IMR-90 (cell line): ENCODE measurements around the gene TMEM107. TPM values are rescaled to one million over a fixed set of nuclear protein-coding genes. Genes with fewer than 3 reads are reported as not detected.

ENCODE experiments used
- ATAC-seq: fragments of 200-7000 bp; cut with Tn5 transposase; 2 replicates; pipeline ENCODE4 v1.9.1; 2020; ENCODE audit warnings: low read depth, mild to moderate bottlenecking, moderate library complexity
- BruUV-seq: library from RNA; stranded (reverse); fragments of 400-500 nt; replicated peaks from 2 replicates; lab custom pipeline; 2021; lab: Mats Ljungman, UMichigan
- CTCF ChIA-PET: fragments of 300-600 bp; formaldehyde crosslinking; extraction: SDS; loops from one replicate; lab custom pipeline; 2021; ENCODE audit warnings: antibody characterized with exemption; lab: Yijun Ruan, JAX
- POLR2A ChIA-PET: fragments of 300-600 bp; sonication (Branson Sonifier 250); formaldehyde crosslinking; loops from one replicate; lab custom pipeline; 2022; ENCODE audit warnings: antibody characterized with exemption; ENCODE audit not compliant: unreplicated experiment; lab: Charles Lee
- DNase-seq: peaks from one replicate; pipeline ENCODE4 v3.0.0; 2013
- H2AFZ ChIP-seq: replicated peaks from 2 replicates; pipeline ENCODE3; 2013; ENCODE audit warnings: low read length, mild to moderate bottlenecking; ENCODE audit not compliant: poor library complexity
- H2AK5ac ChIP-seq: 2 replicates; pipeline ENCODE4 v1.6.1; 2013; ENCODE audit warnings: low read depth, low read length, inconsistent platforms
- H2AK9ac ChIP-seq: replicated peaks from 2 replicates; pipeline ENCODE3; 2013; ENCODE audit warnings: mild to moderate bottlenecking, low read depth, low read length, moderate library complexity; ENCODE audit not compliant: poor library complexity
- H2BK120ac ChIP-seq: 2 replicates; pipeline ENCODE4 v1.6.1; 2013; ENCODE audit warnings: low read depth, low read length, inconsistent platforms
- H2BK15ac ChIP-seq: 3 replicates; pipeline ENCODE4 v1.6.1; 2013; ENCODE audit warnings: low read depth, low read length, inconsistent platforms
- H2BK20ac ChIP-seq: 2 replicates; pipeline ENCODE4 v1.6.1; 2013; ENCODE audit warnings: low read depth, mild to moderate bottlenecking, inconsistent platforms, low read length, moderate library complexity
- H2BK5ac ChIP-seq: 2 replicates; pipeline ENCODE4 v1.6.1; 2013; ENCODE audit warnings: mild to moderate bottlenecking, low read depth, low read length, inconsistent platforms; ENCODE audit not compliant: poor library complexity, severe bottlenecking
- H3K14ac ChIP-seq: replicated peaks from 2 replicates; pipeline ENCODE4 v1.6.1; 2013; ENCODE audit warnings: low read depth, low read length, inconsistent platforms
- H3K18ac ChIP-seq: 2 replicates; pipeline ENCODE4 v1.6.1; 2013; ENCODE audit warnings: low read depth, low read length, control low read depth
- H3K23ac ChIP-seq: 2 replicates; pipeline ENCODE4 v1.6.1; 2013; ENCODE audit warnings: low read depth, low read length, inconsistent platforms
- H3K27ac ChIP-seq: 2 replicates; pipeline ENCODE4 v1.5.1; 2013; ENCODE audit warnings: mild to moderate bottlenecking, control low read depth, low read length; ENCODE audit not compliant: insufficient read depth
- H3K27me3 ChIP-seq: 2 replicates; pipeline ENCODE4 v1.6.1; 2013; ENCODE audit warnings: low read length; ENCODE audit not compliant: control insufficient read depth, insufficient read depth
- H3K36me3 ChIP-seq: 2 replicates; pipeline ENCODE4 v1.6.1; 2013; ENCODE audit warnings: low read length, mixed read lengths; ENCODE audit not compliant: control insufficient read depth, insufficient read depth
- H3K4ac ChIP-seq: 2 replicates; pipeline ENCODE4 v1.6.1; 2013; ENCODE audit warnings: low read depth, low read length, inconsistent platforms
- H3K4me1 ChIP-seq: 2 replicates; pipeline ENCODE4 v1.6.1; 2013; ENCODE audit warnings: low read length, mixed read lengths; ENCODE audit not compliant: control insufficient read depth, insufficient read depth
- H3K4me2 ChIP-seq: 2 replicates; pipeline ENCODE4 v1.6.1; 2013; ENCODE audit warnings: low read depth, mild to moderate bottlenecking, control low read depth, low read length, moderate library complexity
- H3K4me3 ChIP-seq: 2 replicates; pipeline ENCODE4 v1.5.1; 2013; ENCODE audit warnings: low read depth, mild to moderate bottlenecking, control low read depth, low read length, moderate library complexity; ENCODE audit not compliant: insufficient read depth
- H3K56ac ChIP-seq: 2 replicates; pipeline ENCODE4 v1.6.1; 2013; ENCODE audit warnings: low read length, inconsistent platforms; ENCODE audit not compliant: insufficient read depth; ENCODE audit errors: extremely low read depth
- H3K79me1 ChIP-seq, 2 experiments: 2 replicates each; pipeline ENCODE4 v1.6.1; 2013; ENCODE audit warnings: low read length in 2 of 2, inconsistent platforms in 1 of 2, low read depth in 1 of 2
- H3K9ac ChIP-seq: 2 replicates; pipeline ENCODE4 v1.6.1; 2013; ENCODE audit warnings: low read depth, low read length, control low read depth
- H3K9me1 ChIP-seq: 2 replicates; pipeline ENCODE4 v1.6.1; 2013; ENCODE audit warnings: low read length, inconsistent platforms; ENCODE audit not compliant: insufficient read depth
- H3K9me3 ChIP-seq: 2 replicates; pipeline ENCODE4 v1.6.1; 2013; ENCODE audit warnings: low read length; ENCODE audit not compliant: control insufficient read depth, insufficient read depth
- H4K20me1 ChIP-seq: 2 replicates; pipeline ENCODE4 v1.6.1; 2013; ENCODE audit warnings: low read length, inconsistent platforms; ENCODE audit not compliant: insufficient read depth
- H4K5ac ChIP-seq: 2 replicates; pipeline ENCODE4 v1.6.1; 2013; ENCODE audit warnings: mild to moderate bottlenecking, low read depth, low read length, control low read depth
- H4K8ac ChIP-seq, 2 experiments: 2 replicates each; pipeline ENCODE4 v1.6.1; 2013; ENCODE audit warnings: low read depth in 2 of 2, low read length in 2 of 2, control low read depth in 1 of 2, inconsistent platforms in 1 of 2
- H4K91ac ChIP-seq: 2 replicates; pipeline ENCODE4 v1.6.1; 2013; ENCODE audit warnings: low read depth, low read length, inconsistent platforms; ENCODE audit not compliant: insufficient read depth
- FOS ChIP-seq: fragments of 150-350 bp; IDR thresholded peaks from 2 replicates; pipeline ENCODE4 v1.6.1; 2016; ENCODE audit warnings: low read depth, low read length
- MAFK ChIP-seq: IDR thresholded peaks from 2 replicates; pipeline ENCODE4 v1.6.1; 2012; ENCODE audit warnings: low read depth, low read length, improper control_type of control experiment
- MAZ ChIP-seq: IDR thresholded peaks from 2 replicates; pipeline ENCODE4 v1.6.1; 2012; ENCODE audit warnings: low read depth, mild to moderate bottlenecking, low read length, improper control_type of control experiment, moderate library complexity, borderline replicate concordance
- MXI1 ChIP-seq: IDR thresholded peaks from 2 replicates; pipeline ENCODE4 v1.6.1; 2012; ENCODE audit warnings: low read depth, mild to moderate bottlenecking, low read length, moderate library complexity, borderline replicate concordance
- RCOR1 ChIP-seq: IDR thresholded peaks from 2 replicates; pipeline ENCODE4 v1.6.1; 2012; ENCODE audit warnings: mild to moderate bottlenecking, low read length, improper control_type of control experiment; ENCODE audit not compliant: insufficient replicate concordance
- WGBS, 2 experiments: methylation state at CpG; one replicate each; pipeline versions ENCODE4 v1.1.5 to v1.1.7; 2013; ENCODE audit warnings: missing lambda C conversion rate in 2 of 2; ENCODE audit not compliant: insufficient read length in 1 of 2; ENCODE audit errors: extremely low coverage in 2 of 2; 5-methylcytosine and 5-hydroxymethylcytosine counted together
- dilution Hi-C: fragments of 300-500 bp; cut with HindIII; formaldehyde crosslinking; loops from one replicate; pipeline ENCODE4 v1.14.3; 2018; ENCODE audit warnings: low sequenced_read_pairs; ENCODE audit not compliant: unreplicated experiment
- in situ Hi-C: fragments of 300-500 bp; cut with MboI; formaldehyde crosslinking; loops from 3 replicates; pipeline ENCODE4 v1.14.3; 2019; ENCODE audit warnings: low sequenced_read_pairs, inconsistent platforms, mixed read lengths
- intact Hi-C: fragments of 100-400 bp; cut with micrococcal nuclease; formaldehyde crosslinking; loops from 2 replicates; pipeline ENCODE4 v1.10.0; 2022
- polyA plus RNA-seq, 3 experiments: library from polyadenylated mRNA; depleted of rRNA; stranded (reverse); fragments of >200 nt; gene quantifications; 2 replicates each; pipeline ENCODE4 v1.2.3, GENCODE V29; 2012; ENCODE audit warnings: low replicate concordance in 1 of 3
- total RNA-seq: library from RNA; depleted of rRNA; stranded (reverse); fragments of >200 nt; gene quantifications from 2 replicates; pipeline ENCODE4 v1.2.3, GENCODE V29; 2012

The TMEM107 gene
- total and polyA plus RNA-seq, 2 of the 4 experiments (the other 2 are of a cell fraction), result 12.9 to 14.3 TPM

DNA sequence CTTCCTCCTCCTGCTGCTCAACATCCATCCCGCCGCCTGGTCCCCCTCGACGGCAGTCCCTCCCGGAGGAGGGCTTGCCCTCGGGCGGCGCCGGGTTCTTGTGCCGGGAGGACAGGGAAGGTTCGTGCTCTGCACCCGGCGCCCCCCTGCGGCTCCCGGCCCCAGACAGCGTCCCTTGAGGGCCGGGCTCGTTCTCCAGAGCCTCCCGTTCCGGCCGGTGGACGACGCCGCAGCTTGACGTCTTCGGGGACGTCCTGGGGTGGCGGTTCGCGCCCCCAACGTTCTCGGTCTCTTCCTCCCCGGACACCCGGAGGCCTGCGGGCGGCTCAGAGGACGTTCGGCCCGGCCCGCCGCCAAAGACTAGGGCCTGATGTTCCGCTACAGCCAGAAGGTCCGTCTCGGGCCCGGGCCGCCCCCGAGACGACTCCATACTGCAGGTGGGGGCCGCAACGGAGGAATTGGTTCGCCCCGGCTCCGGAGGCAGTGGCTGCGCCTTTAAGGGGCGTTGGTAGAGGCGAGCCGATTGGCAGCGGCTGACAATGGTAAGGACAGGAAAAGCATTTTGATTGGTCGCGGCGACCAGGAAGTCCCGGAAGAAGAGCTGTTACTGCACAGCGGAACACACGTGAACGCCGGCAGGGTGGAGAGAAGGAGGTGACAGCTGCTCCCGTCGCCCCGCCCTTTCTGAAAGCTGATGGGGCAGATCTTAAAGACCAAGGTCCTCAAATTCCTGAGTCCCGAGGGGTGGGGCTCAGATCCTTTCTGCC is 13.7 kb upstream of the TMEM107 start, which contains the start of gene BORCS6 (continued):
- TF ChIP-seq FOS (no peak), MAFK (peak; percentile 56), RCOR1 (no peak)

DNA sequence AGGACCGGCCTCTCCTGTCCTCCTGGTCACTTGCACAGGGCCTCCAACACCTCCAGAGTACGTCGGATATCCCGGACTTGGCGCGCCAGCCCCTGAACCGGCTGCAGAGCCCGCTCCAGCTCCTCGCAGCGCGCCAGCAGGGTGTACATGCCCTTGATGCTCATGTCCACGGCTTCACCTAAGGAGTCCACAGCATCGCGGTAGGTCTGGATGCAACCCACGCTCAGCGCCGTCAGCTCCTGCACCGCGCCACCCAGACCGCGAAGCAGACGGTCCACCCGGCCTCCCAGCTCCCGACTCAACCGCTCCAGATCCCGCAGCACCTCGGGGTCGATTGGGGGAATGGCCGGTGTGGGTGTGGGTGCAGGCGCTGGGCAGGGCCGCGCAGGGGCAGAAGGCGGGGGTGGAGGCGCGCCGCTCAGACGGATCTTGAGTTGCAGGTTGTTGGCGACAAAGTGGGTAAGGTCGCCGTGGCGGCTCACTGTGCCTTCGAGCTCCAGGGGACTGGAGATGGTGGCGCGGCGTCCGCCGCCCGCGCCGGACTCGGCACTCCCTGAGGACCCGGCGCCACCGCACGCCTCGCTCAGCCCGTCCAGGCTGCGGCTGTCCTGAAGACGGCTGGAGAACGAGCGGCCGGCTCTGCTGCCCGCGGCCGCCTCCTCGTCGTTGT is 13.0 kb upstream of the TMEM107 start:
- Histone ChIP-seq H3K9me3 (no peaks in the 10 kb centered on the region), H3K4ac (peak overlapping the region; percentile 24; the same call in 1 of the 2 replicates), H3K4me3 (peak overlapping the region; percentile 74), H3K4me1 (peaks cover 13% of the 10 kb centered on the region), H3K18ac (no peak overlapping the region), H2BK20ac (no peak overlapping the region), H3K4me2 (peak overlapping the region; percentile 75), H4K91ac (no peak overlapping the region; the same call in 1 of the 2 replicates), H3K23ac (peak overlapping the region; percentile 31; the same call in 1 of the 2 replicates), H2AFZ (peak overlapping the region; percentile 97), H2BK15ac (no peak overlapping the region), H3K79me1 (peaks cover 0 to 21% of the 10 kb centered on the region in 2 experiments; a peak in 2 of 4 replicates), H3K27me3 (no peaks in the 10 kb centered on the region), H2AK9ac (peak overlapping the region; percentile 66), H3K27ac (peak overlapping the region; percentile 69), H3K56ac (no peak overlapping the region), H2AK5ac (peak overlapping the region; percentile 69; the same call in 1 of the 2 replicates), H2BK120ac (no peak overlapping the region), H2BK5ac (peak overlapping the region; percentile 31), H4K8ac (peak overlapping the region in 1 of 2 experiments; percentile 50; a peak in 1 of 4 replicates), H3K36me3 (no peaks in the 10 kb centered on the region), H3K9me1 (peaks cover 21% of the 10 kb centered on the region), H4K20me1 (peaks cover 22% of the 10 kb centered on the region), H3K9ac (peak overlapping the region; percentile 41), H4K5ac (no peak overlapping the region), H3K14ac (no peak overlapping the region)
- dilution Hi-C loops, result no loop called here
- BruUV-seq, result no TSS peak
- WGBS, 2 experiments, result 10% methylated on average over 16 of the region's 67 CpGs; no CpG with 5 or more reads in 1 of the 2 experiments
- TF ChIP-seq MXI1 (0 out of 2 replicates have a peak, but pooled peaks have one; percentile 6), MAZ (no peak)
- ChIA-PET CTCF (interaction anchor here (1.5 kb wide), 1 partner anchor 70 kb away, joined by 6 read pairs; no protein-coding TSS in a partner anchor), POLR2A (interaction anchor here (0.5 kb wide), 1 partner anchor 11 kb away, joined by 4 read pairs; no protein-coding TSS in a partner anchor)
- in situ Hi-C loops, result no loop called here
- intact Hi-C loops, result loop anchor here (5.0 kb wide), 1 partner anchor 113 kb away; no protein-coding TSS in a partner anchor
- ATAC-seq, result no peak
- no peak for DNase-seq
